ENCODE measurements around the gene PTRHD1. TPM values are rescaled to one million over a fixed set of nuclear protein-coding genes. Genes with fewer than 3 reads are reported as not detected.

PTRHD1 gene
- 19.5 and 50.5 TPM in 2 replicates for total RNA-seq

GRCh38 chr2:24792874-24793760 is at the start of gene PTRHD1, which contains the start of gene CENPO:
Gene PTRHD1 (minus strand): TSS chr2:24793391. CDS start chr2:24793377, 14 bp downstream.
Gene CENPO (plus strand): TSS chr2:24793425. CDS start chr2:24793920, 495 bp downstream.

Other genes starting within 250 kb of the PTRHD1 start
- gene CENPO, start within 50 bp of the PTRHD1 start, total RNA-seq = 18.5 and 19.5 TPM in 2 replicates
- 38.3 and 40.4 TPM in 2 replicates for gene ADCY3, start 126.8 kb upstream of the PTRHD1 start, total RNA-seq
- gene DNAJC27, start 178.6 kb upstream of the PTRHD1 start, total RNA-seq = 1.4 and 2.0 TPM in 2 replicates
- gene EFR3B, start 248.7 kb upstream of the PTRHD1 start, total RNA-seq = under 0.01 and 0.18 TPM in 2 replicates